ENCODE results near the gene ACOT13. TPM values are rescaled to one million over a fixed set of nuclear protein-coding genes. Genes with fewer than 3 reads are reported as not detected.
A peak's percentile ranks its signal among the peaks of the same experiment; 100 is the strongest.
"Not testable (repeated sequence)": the region's sequence is repeated elsewhere in the genome, so short reads cannot be mapped to it uniquely, and the experiment has no call there.

ACOT13 gene
- total RNA-seq, 1 experiment from 2014 or later, result 8.4 TPM

- DNase-seq (ENCODE audit: low read depth), result not testable (repeated sequence)
Observed at GRCh38 chr6:24661759-24662158, 5.1 kb upstream of the ACOT13 start.

- DNase-seq (ENCODE audit: low read depth), result no peak
Observed at GRCh38 chr6:24662236-24662635, 4.6 kb upstream of the ACOT13 start.

- no peak for DNase-seq (ENCODE audit: low read depth)
Observed at GRCh38 chr6:24663189-24663588, 3.7 kb upstream of the ACOT13 start.

GRCh38 chr6:24664046-24664987 is 2.6 kb upstream of the ACOT13 start:
- DNase-seq (ENCODE audit: low read depth), result no peak

- no peak for DNase-seq (ENCODE audit: low read depth)
Observed at GRCh38 chr6:24666097-24666640, 708 bp upstream of the ACOT13 start.

- DNase-seq (ENCODE audit: low read depth), result no peak
Observed at GRCh38 chr6:24667378-24667803, 514 bp downstream of the ACOT13 start.

GRCh38 chr6:24668066-24668996 is 1.5 kb downstream of the ACOT13 start:
- DNase-seq (ENCODE audit: low read depth), result not testable (repeated sequence)

GRCh38 chr6:24668997-24669361 is 2.1 kb downstream of the ACOT13 start:
- DNase-seq (ENCODE audit: low read depth), result no peak

GRCh38 chr6:24670492-24670891 is 3.6 kb downstream of the ACOT13 start:
- DNase-seq (ENCODE audit: low read depth), result not testable (repeated sequence)

- not testable (repeated sequence) for DNase-seq (ENCODE audit: low read depth)
Observed at GRCh38 chr6:24671077-24671476, 4.2 kb downstream of the ACOT13 start.

GRCh38 chr6:24672620-24673182 is 5.8 kb downstream of the ACOT13 start:
- no peak for DNase-seq (ENCODE audit: low read depth)

- peak; percentile 30 for DNase-seq (ENCODE audit: low read depth)
Observed at GRCh38 chr6:24673625-24674024, 6.7 kb downstream of the ACOT13 start.

GRCh38 chr6:24678792-24679352 is 12.0 kb downstream of the ACOT13 start:
- DNase-seq (ENCODE audit: low read depth), result not testable (repeated sequence)

- no peak for DNase-seq (ENCODE audit: low read depth)
Observed at GRCh38 chr6:24680582-24680981, 13.7 kb downstream of the ACOT13 start.

GRCh38 chr6:24683297-24684296 is 16.7 kb downstream of the ACOT13 start:
- no peak for DNase-seq (ENCODE audit: low read depth)

GRCh38 chr6:24686408-24686807 is 19.5 kb downstream of the ACOT13 start:
- no peak for DNase-seq (ENCODE audit: low read depth)

GRCh38 chr6:24686946-24687345 is 20.1 kb downstream of the ACOT13 start:
- no peak for DNase-seq (ENCODE audit: low read depth)

GRCh38 chr6:24689964-24690363 is 23.1 kb downstream of the ACOT13 start:
- peak; percentile 40 for DNase-seq (ENCODE audit: low read depth)

GRCh38 chr6:24690593-24690992 is 23.7 kb downstream of the ACOT13 start:
- DNase-seq (ENCODE audit: low read depth), result no peak

- no peak for DNase-seq (ENCODE audit: low read depth)
Observed at GRCh38 chr6:24691550-24691949, 24.7 kb downstream of the ACOT13 start.
